Vagina (tissue), 2 donors: ENCODE measurements around the gene GNG4. TPM values are rescaled to one million over a fixed set of nuclear protein-coding genes. Genes with fewer than 3 reads are reported as not detected.

ENCODE experiments used
- DNase-seq, 2 donors: peaks; one replicate each; pipeline ENCODE4 v3.0.0-alpha.2; 2017; ENCODE audit errors: extremely low spot score in 2 of 2
- H3K27ac ChIP-seq: fragments of 200-600 bp; sonication (generic); one replicate; pipeline ENCODE4 v1.5.1; 2019
- H3K27me3 ChIP-seq: fragments of 200-600 bp; sonication (generic); one replicate; pipeline ENCODE4 v1.5.1; 2019
- H3K36me3 ChIP-seq, 2 donors: fragments of 200-600 bp; sonication (generic); one replicate each; pipeline ENCODE4 v1.5.1; 2017 to 2019
- H3K4me1 ChIP-seq: fragments of 200-600 bp; sonication (generic); one replicate; pipeline ENCODE4 v1.5.1; 2019
- H3K4me3 ChIP-seq, 2 donors: fragments of 200-600 bp; sonication (generic); 1 replicate in 1 of 2; 2 replicates in 1 of 2; pipeline ENCODE4 v1.5.1; 2016 to 2019
- H3K9me3 ChIP-seq: fragments of 200-600 bp; sonication (generic); one replicate; pipeline ENCODE4 v1.5.1; 2019
- CTCF ChIP-seq, 3 experiments: fragments of 450-650 bp in 2 of 3; fragments of 200-600 bp in 1 of 3; sonication (generic) in 1 of 3; IDR thresholded peaks; one replicate each; pipeline ENCODE4 v1.5.1; 2017 to 2019; ENCODE audit warnings: antibody characterized with exemption in 3 of 3, mild to moderate bottlenecking in 2 of 3, moderate library complexity in 2 of 3
- POLR2A ChIP-seq, 2 donors: fragments of 450-650 bp; IDR thresholded peaks; one replicate each; pipeline ENCODE4 v1.6.1; 2017; ENCODE audit warnings: antibody characterized with exemption in 2 of 2, mild to moderate bottlenecking in 2 of 2, moderate library complexity in 2 of 2
- POLR2AphosphoS5 ChIP-seq, 2 donors: sonication (generic); formaldehyde crosslinking; IDR thresholded peaks; one replicate each; pipeline ENCODE4 v1.9.0; 2017; ENCODE audit warnings: antibody characterized with exemption in 2 of 2, mild to moderate bottlenecking in 2 of 2, low read depth in 1 of 2; ENCODE audit not compliant: insufficient read depth in 1 of 2
- intact Hi-C: fragments of 100-400 bp; cut with DNase I; formaldehyde crosslinking; loops from one replicate; pipeline ENCODE4 v1.15.1; 2023
- total RNA-seq: library from RNA; depleted of rRNA; stranded (reverse); fragments of >200 nt; gene quantifications from one replicate; pipeline ENCODE4 v1.2.3, GENCODE V29; 2016

Gene GNG4
- total RNA-seq, 1 donor from 2014 or later = 6.6 TPM

DNA sequence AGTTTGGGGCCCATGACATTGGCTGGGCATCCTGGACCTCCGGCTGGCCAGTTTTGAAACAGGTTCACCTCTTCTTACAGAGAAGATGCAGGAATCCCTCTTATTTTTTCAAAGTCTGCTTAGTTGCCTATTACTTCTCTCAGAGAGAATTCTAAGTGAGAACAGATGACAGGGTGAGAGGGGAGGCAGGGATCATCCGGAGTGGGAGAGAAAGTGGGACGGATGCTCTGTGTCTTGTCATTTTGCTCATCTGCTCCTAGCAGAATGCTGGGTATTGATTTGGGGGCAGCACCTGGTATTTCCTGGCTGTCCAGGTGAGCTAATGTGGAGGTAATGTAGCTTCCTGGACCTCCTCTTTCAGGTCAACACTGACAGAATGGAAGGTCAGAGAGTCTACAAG, 32.4 kb downstream of the GNG4 start:
- Histone ChIP-seq H3K27ac (no peak overlapping the region), H3K4me3 (no peak overlapping the region), H3K36me3 (no peaks in the 10 kb centered on the region), H3K4me1 (no peaks in the 10 kb centered on the region), H3K27me3 (no peaks in the 10 kb centered on the region), H3K9me3 (no peaks in the 10 kb centered on the region)
- TF ChIP-seq POLR2A (IDR thresholded peaks at IDR 0.05) = no peak
- no peak for TF ChIP-seq POLR2AphosphoS5 (IDR thresholded peaks at IDR 0.05; ENCODE audit: insufficient read depth in 1 of 2, low read depth in 1 of 2)
- TF ChIP-seq CTCF (IDR thresholded peaks at IDR 0.05) = no peak
- intact Hi-C loops = loop anchor here (10.0 kb wide), 1 partner anchor 1442 kb away; no protein-coding TSS in a partner anchor
- no peak for DNase-seq

DNA sequence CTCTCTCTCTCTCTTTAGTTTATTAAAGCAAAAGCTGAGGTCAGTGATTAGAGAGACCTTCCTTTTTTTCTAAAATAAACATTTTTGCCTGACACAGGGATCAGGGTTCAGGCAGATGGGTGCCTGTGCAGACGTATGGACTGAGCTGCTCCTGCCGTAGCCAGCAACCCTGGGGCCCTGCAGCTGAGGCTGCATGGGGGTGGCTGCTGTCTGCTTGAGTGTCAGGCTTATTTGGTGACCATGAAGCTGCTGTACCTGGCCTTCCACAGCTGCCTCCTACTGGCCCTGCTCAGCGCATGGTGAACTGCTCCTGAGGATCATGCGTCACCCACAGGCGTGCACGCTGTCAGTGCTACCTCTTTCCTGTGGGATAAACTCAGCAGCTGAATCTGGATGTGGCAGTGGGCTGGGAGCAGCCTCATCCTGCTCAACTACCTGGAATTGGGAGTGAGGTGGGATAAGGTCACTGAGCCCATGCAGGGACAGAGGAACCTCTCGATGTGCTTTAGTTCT, 35.1 kb downstream of the GNG4 start:
- no peak for DNase-seq
- Histone ChIP-seq H3K4me3 (no peak overlapping the region), H3K27ac (no peak overlapping the region), H3K9me3 (no peaks in the 10 kb centered on the region), H3K27me3 (no peaks in the 10 kb centered on the region), H3K4me1 (no peaks in the 10 kb centered on the region), H3K36me3 (no peaks in the 10 kb centered on the region)
- TF ChIP-seq CTCF (IDR thresholded peaks at IDR 0.05) = no peak
- no peak for TF ChIP-seq POLR2A (IDR thresholded peaks at IDR 0.05)
- TF ChIP-seq POLR2AphosphoS5 (IDR thresholded peaks at IDR 0.05; ENCODE audit: insufficient read depth in 1 of 2, low read depth in 1 of 2) = no peak
- intact Hi-C loops = loop anchor here (10.0 kb wide), 1 partner anchor 1440 kb away; no protein-coding TSS in a partner anchor

- no peak overlapping the region for H3K4me3 ChIP-seq
- TF ChIP-seq POLR2AphosphoS5 (IDR thresholded peaks at IDR 0.05; ENCODE audit: insufficient read depth in 1 of 2, low read depth in 1 of 2) (no peak), CTCF (IDR thresholded peaks at IDR 0.05) (no peak), POLR2A (IDR thresholded peaks at IDR 0.05) (no peak)
- no peak overlapping the region for H3K27ac ChIP-seq
- H3K36me3 ChIP-seq = no peaks in the 10 kb centered on the region
- no peaks in the 10 kb centered on the region for H3K9me3 ChIP-seq
- H3K27me3 ChIP-seq = no peaks in the 10 kb centered on the region
- DNase-seq = no peak
- intact Hi-C loops = loop anchor here (10.0 kb wide), 1 partner anchor 1439 kb away; no protein-coding TSS in a partner anchor
- H3K4me1 ChIP-seq = no peaks in the 10 kb centered on the region
Measured at GRCh38 chr1:235613602-235614001, 36.0 kb downstream of the GNG4 start.

- TF ChIP-seq POLR2A (IDR thresholded peaks at IDR 0.05) (no peak), POLR2AphosphoS5 (IDR thresholded peaks at IDR 0.05; ENCODE audit: insufficient read depth in 1 of 2, low read depth in 1 of 2) (no peak), CTCF (IDR thresholded peaks at IDR 0.05) (no peak)
- H3K4me1 ChIP-seq = no peaks in the 10 kb centered on the region
Measured at GRCh38 chr1:235612761-235613160, 36.8 kb downstream of the GNG4 start.

DNA sequence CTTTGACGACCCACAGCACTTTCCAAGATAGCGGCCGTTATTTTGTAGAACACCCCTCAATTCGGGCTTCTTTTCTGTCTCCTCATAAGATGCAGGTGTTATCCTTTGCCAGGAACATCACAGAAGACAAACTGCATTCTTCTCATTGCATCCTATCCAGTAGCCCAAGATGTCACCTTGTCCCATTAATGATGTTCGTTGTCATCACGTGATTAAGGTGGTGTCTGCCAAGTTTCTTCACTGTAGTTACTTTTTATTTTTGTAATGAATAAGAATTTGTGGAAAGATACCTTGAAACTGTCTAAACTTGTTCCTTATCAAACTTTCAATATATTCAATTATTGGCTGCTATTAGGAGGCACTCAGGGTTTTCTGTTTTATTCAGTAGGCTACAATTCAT, 39.4 kb downstream of the GNG4 start:
- intact Hi-C loops = loop anchor here (10.0 kb wide), 1 partner anchor 1435 kb away; no protein-coding TSS in a partner anchor
- Histone ChIP-seq H3K9me3 (no peaks in the 10 kb centered on the region), H3K36me3 (no peaks in the 10 kb centered on the region), H3K27ac (no peak overlapping the region), H3K4me3 (no peak overlapping the region), H3K4me1 (no peaks in the 10 kb centered on the region), H3K27me3 (no peaks in the 10 kb centered on the region)
- DNase-seq = no peak
- TF ChIP-seq POLR2A (IDR thresholded peaks at IDR 0.05) (no peak), POLR2AphosphoS5 (IDR thresholded peaks at IDR 0.05; ENCODE audit: insufficient read depth in 1 of 2, low read depth in 1 of 2) (no peak), CTCF (IDR thresholded peaks at IDR 0.05) (no peak)

More at GRCh38 chr1:235612761-235613160, 36.8 kb downstream of the GNG4 start:
- Histone ChIP-seq H3K27ac (no peak overlapping the region), H3K9me3 (no peaks in the 10 kb centered on the region), H3K27me3 (no peaks in the 10 kb centered on the region), H3K4me3 (no peak overlapping the region), H3K36me3 (no peaks in the 10 kb centered on the region)
- intact Hi-C loops = loop anchor here (10.0 kb wide), 1 partner anchor 1438 kb away; no protein-coding TSS in a partner anchor
- no peak for DNase-seq
